GM12891 (cell line): Measurements from ENCODE around the gene TMEM61.
"Not testable (repeated sequence)": the region's sequence is repeated elsewhere in the genome, so short reads cannot be mapped to it uniquely, and the experiment has no call there.

Experiments
- DNase-seq: peaks from one replicate; pipeline ENCODE4 v3.0.0; 2011; ENCODE audit warnings: low spot score; ENCODE audit not compliant: insufficient read length
- FAIRE-seq: peaks from 2 replicates; lab custom pipeline; 2011; peaks lifted over from hg19 to GRCh38; lab: Jason Lieb, UNC
- PAX5 ChIP-seq: IDR thresholded peaks from 2 replicates; pipeline ENCODE4 v1.6.1; 2011; ENCODE audit warnings: low read length, moderate library complexity, mild to moderate bottlenecking; ENCODE audit not compliant: insufficient read depth, severe bottlenecking
- POLR2A ChIP-seq: IDR thresholded peaks from 2 replicates; pipeline ENCODE4 v1.6.1; 2011; ENCODE audit warnings: low read depth, low read length, control low read depth
- POLR2AphosphoS5 ChIP-seq: IDR thresholded peaks from 2 replicates; pipeline ENCODE4 v1.6.1; 2011; ENCODE audit warnings: low read depth, low read length, control low read depth
- POU2F2 ChIP-seq: IDR thresholded peaks from 2 replicates; pipeline ENCODE4 v1.6.1; 2011; ENCODE audit warnings: low read depth, mild to moderate bottlenecking, control low read depth, low read length, moderate library complexity
- SPI1 ChIP-seq: IDR thresholded peaks from 2 replicates; pipeline ENCODE4 v1.6.1; 2011; ENCODE audit warnings: low read depth, low read length, control low read depth
- TAF1 ChIP-seq: IDR thresholded peaks from 2 replicates; pipeline ENCODE4 v1.6.1; 2011; ENCODE audit warnings: low read depth, low read length, control low read depth

Gene TMEM61

GRCh38 chr1:54956726-54957125 lies 23.7 kb upstream of the TMEM61 start:
- DNase-seq (no peak), FAIRE-seq (no peak)
- no peak for TF ChIP-seq PAX5
- TF ChIP-seq POLR2AphosphoS5 = no peak
- TF ChIP-seq SPI1 = no peak

- TF ChIP-seq PAX5 (no peak), SPI1 (no peak), POLR2A (no peak), POU2F2 (no peak), TAF1 (no peak), POLR2AphosphoS5 (no peak)
- FAIRE-seq = no peak
- DNase-seq = no peak
These were observed 21.2 kb upstream of the TMEM61 start for GRCh38 chr1:54959241-54959640.

- TF ChIP-seq PAX5 (no peak), TAF1 (no peak), POLR2A (no peak), POLR2AphosphoS5 (no peak), SPI1 (no peak), POU2F2 (no peak)
- no peak for FAIRE-seq
These were observed 17.6 kb upstream of the TMEM61 start for GRCh38 chr1:54962612-54963395.

GRCh38 chr1:54963829-54964228 lies 16.6 kb upstream of the TMEM61 start:
- FAIRE-seq, DNase-seq: not testable (repeated sequence)

More at GRCh38 chr1:54962612-54963395, 17.6 kb upstream of the TMEM61 start:
- DNase-seq = no peak

- FAIRE-seq = peak; percentile 71
- TF ChIP-seq POU2F2 = no peak
- no peak for TF ChIP-seq POLR2AphosphoS5
- no peak for TF ChIP-seq PAX5
- no peak for TF ChIP-seq SPI1
- no peak for TF ChIP-seq POLR2A
- TF ChIP-seq TAF1 = no peak
- DNase-seq = no peak
These were observed 14.6 kb upstream of the TMEM61 start for GRCh38 chr1:54965624-54966340.

- DNase-seq = no peak
- TF ChIP-seq PAX5 (no peak), SPI1 (no peak), TAF1 (no peak), POU2F2 (no peak), POLR2AphosphoS5 (no peak), POLR2A (no peak)
- no peak for FAIRE-seq
These were observed 13.1 kb upstream of the TMEM61 start for GRCh38 chr1:54967372-54967771.

GRCh38 chr1:54968551-54968950 lies 11.9 kb upstream of the TMEM61 start:
- no peak for DNase-seq
- TF ChIP-seq POLR2AphosphoS5 (no peak), POU2F2 (no peak)
- no peak for FAIRE-seq

GRCh38 chr1:54969879-54970278 lies 10.5 kb upstream of the TMEM61 start:
- no peak for FAIRE-seq
- TF ChIP-seq POLR2AphosphoS5 (no peak), POU2F2 (no peak), SPI1 (no peak), POLR2A (no peak), PAX5 (no peak), TAF1 (no peak)
- DNase-seq = no peak

- DNase-seq (no peak), FAIRE-seq (no peak)
- TF ChIP-seq PAX5 = no peak
- no peak for TF ChIP-seq TAF1
- TF ChIP-seq POLR2AphosphoS5 = no peak
- no peak for TF ChIP-seq SPI1
- no peak for TF ChIP-seq POLR2A
- no peak for TF ChIP-seq POU2F2
These were observed 9.5 kb upstream of the TMEM61 start for GRCh38 chr1:54970901-54971300.
